Fibroblast of peridontal ligament (primary cell): ENCODE results near the gene ABCC3.

Experiments used
- DNase-seq: peaks from one replicate; pipeline ENCODE4 v3.0.0-alpha.2; 2010; ENCODE audit errors: extremely low read depth

ABCC3 gene

GRCh38 chr17:50683434-50684287 is 49.0 kb downstream of the ABCC3 start:
- DNase-seq: no peak

- DNase-seq: no peak
Observed at GRCh38 chr17:50684288-50684611, 49.6 kb downstream of the ABCC3 start.

DNA sequence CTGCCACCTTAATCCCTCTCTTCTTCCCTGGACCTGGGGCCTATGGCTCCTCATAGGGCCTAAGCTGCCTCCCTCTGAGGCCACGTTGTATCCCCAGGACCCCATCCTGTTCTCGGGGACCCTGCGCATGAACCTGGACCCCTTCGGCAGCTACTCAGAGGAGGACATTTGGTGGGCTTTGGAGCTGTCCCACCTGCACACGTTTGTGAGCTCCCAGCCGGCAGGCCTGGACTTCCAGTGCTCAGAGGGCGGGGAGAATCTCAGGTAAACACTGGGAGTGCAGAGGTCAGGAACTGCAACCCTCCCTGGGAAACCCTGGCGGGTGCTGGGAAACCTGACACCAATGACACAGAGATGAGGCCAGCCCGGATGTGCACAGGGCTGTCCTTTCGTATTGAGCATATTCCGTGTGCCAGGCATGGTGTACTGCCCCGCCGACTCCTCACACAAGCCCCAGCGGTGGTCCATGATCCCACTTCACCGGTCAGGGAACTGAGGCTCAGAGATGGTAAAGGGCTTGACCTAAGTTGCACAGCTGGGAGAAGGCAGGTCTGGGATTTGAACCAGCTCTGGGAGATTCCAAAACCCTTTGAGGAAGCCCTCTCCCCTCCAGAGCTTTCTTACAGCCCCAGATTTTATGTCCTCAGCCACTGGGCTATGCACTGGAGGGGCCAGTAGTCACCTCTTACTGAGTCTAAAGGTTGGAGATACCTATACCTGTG is 50.1 kb downstream of the ABCC3 start:
- DNase-seq: no peak

GRCh38 chr17:50685334-50685665 is 50.6 kb downstream of the ABCC3 start:
- DNase-seq: no peak

DNA sequence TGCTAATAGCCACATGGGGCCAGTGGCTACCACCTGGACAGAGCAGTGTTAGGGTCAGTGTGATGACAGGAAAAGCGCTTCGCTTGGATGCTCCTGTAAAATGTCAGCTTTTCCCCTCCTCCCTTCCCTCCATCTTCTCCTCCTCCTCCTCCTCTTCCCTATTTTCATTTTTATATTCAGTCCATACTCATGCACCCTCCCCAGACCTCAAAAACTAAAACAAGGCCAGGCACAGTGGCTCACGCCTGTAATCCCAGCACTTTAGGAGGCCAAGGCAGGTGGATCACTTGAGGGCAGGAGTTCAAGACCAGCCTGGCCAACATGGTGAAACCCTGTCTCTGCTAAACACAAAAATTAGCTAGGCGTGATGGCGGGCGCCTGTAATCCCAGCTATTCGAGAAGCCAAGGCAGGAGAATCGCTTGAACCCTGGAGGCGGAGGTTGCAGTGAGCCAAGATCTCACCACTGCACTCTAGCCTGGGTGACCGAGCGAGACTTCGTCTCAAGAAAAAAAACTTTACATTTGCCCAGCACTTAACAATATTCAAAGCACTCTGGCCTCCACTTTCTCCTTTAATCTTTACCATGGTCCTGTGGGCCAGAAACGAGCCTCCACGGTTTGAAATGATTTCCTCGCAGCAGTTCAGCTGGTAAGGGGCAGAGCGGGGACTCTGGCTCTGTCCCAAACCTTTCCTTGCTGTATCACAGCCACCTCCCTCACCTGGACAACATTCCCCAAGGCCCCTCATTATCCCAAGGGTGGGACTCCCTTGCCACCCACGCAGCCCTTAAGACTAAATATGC is 51.2 kb downstream of the ABCC3 start:
- DNase-seq: no peak

GRCh38 chr17:50686494-50687199 is 52.0 kb downstream of the ABCC3 start:
- DNase-seq: peak; percentile 78

GRCh38 chr17:50687200-50688066 is 52.8 kb downstream of the ABCC3 start:
- DNase-seq: peak; percentile 51

- no peak for DNase-seq
Observed at GRCh38 chr17:50688245-50688644, 53.6 kb downstream of the ABCC3 start.

- peak; percentile 55 for DNase-seq
Observed at GRCh38 chr17:50689251-50689650, 54.6 kb downstream of the ABCC3 start.

- no peak for DNase-seq
Observed at GRCh38 chr17:50689956-50690886, 55.5 kb downstream of the ABCC3 start.

GRCh38 chr17:50690887-50691549 is 56.3 kb downstream of the ABCC3 start:
- DNase-seq: no peak

GRCh38 chr17:50691550-50692447 is 57.1 kb downstream of the ABCC3 start:
- no peak for DNase-seq

- DNase-seq: no peak
Observed at GRCh38 chr17:50692448-50693035, 57.9 kb downstream of the ABCC3 start.

DNA sequence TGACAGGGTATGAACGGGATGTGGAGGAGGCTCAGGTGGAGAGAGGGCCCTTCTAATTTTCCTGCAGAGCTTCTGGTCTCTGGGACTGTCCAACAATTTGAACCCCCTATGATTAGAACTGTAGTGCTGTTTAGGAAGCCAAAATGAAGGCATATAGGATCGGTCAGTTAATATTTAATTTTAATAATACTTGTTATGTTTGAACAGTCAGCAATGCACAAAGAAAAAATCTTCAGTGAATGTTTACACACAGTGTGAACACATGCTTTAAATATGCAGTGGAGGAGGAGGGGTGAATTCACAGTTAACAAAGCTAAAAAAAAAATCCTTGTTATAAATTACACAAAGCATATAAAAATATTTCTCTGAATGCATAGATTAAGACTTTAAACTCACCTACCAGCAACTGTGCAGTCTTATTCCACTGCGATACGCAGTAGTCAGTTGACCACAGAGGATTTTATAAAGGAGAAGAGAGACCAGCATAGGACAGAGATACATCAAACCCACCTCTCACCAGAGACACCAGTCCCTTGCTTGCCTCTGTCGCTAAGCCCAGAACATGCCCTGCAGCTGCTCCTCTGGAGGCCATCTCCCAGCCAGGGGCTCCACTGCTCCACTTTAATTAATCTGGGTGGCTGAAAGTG is 58.5 kb downstream of the ABCC3 start:
- peak; percentile 42 for DNase-seq

DNA sequence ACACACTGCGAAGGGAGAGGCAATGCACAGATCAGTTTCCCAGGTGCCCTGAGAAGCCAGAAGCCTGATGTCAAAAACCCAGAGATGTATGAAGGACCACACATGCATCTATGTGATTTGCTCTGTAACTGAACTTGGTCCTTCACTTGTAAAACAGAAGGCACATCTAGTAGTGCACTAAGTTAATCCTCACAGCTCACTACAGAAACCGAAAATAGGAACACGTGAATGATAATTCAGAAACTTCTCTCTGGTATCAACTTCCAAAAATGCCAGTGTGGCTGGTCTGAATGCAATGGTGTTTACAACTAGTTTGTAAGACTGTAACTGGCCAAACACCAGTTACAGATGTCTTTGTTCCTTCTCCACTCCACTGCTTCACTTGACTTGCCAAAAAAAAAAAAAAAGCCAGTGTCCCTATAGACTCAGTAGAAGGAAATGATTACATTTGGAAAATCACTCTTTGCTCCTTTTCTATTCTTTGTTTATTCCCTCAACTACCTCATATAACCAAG is 61.7 kb downstream of the ABCC3 start:
- no peak for DNase-seq

DNA sequence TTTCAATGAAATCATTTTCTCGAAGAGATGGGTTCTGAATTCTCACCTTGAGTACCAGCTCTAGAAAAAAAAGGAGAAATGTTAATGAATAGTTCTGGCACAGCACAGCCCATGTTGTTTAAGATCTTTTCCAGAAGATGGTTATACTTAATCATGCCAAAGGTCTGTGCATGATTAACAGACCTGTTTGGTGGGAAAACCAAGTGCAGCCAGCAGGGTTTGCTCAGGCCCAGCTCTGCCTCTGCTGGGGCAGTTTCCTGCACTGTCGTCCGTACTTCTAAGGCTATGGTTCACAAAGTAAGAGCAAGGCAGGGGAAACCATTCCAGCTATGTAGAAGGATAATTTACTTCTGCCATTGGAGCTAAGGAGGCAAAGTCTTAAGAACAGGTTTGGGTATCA is 62.4 kb downstream of the ABCC3 start:
- DNase-seq: no peak

DNA sequence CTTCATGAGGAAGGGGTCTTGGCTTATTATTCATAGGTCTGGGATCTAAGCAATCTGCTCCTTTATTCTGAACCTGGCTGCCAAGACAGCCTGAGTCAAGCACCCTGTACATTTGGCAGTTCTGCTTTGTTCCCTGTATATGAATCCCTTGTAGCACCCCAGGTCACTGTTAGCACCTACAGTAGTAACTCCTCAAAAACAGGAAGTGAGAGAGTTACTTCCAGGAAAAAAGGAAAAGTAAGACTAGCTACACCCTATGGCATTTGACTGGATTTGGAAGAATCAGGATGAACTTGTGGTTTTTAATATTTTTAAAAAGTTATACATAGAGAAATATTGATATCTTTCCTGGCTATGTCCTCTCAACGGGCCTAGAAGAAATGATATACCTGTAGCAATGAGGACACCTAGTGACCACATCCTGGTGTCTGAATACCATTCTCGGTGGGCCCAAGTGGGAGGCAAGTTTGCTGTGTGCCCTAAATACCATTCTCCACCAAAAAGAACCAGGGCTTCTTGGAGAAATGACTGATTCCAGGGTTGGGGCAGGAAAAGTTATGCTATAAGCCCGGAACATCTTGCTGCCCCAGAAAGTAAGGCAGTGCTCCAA is 63.1 kb downstream of the ABCC3 start:
- DNase-seq: no peak
